Measurements from ENCODE around the gene TBCCD1. TPM values are rescaled to one million over a fixed set of nuclear protein-coding genes. Genes with fewer than 3 reads are reported as not detected.

Gene TBCCD1
- total RNA-seq, 1 experiment from 2014 or later = 14.5 TPM

GRCh38 chr3:186512570-186513302, 54.4 kb downstream of the TBCCD1 start:
- CTCF ChIA-PET = no interaction called here

GRCh38 chr3:186511702-186512101, 55.4 kb downstream of the TBCCD1 start:
- CTCF ChIA-PET = no interaction called here

More at GRCh38 chr3:186512570-186513302, 54.4 kb downstream of the TBCCD1 start:
- Histone ChIP-seq H3K27ac (ENCODE audit: low read length) (no peak overlapping the region), H3K9me3 (ENCODE audit: control insufficient read depth, insufficient read depth, low read depth, low read length) (no peaks in the 10 kb centered on the region), H3K4me3 (ENCODE audit: low read depth in 2 of 2, low read length in 2 of 2) (no peak overlapping the region), H3K36me3 (ENCODE audit: control insufficient read depth, insufficient read depth, low read length) (no peaks in the 10 kb centered on the region), H3K27me3 (ENCODE audit: control insufficient read depth, insufficient read depth, low read length) (peaks cover 44% of the 10 kb centered on the region), H3K4me1 (ENCODE audit: control insufficient read depth, insufficient read depth, low read length) (no peaks in the 10 kb centered on the region)
- POLR2A ChIA-PET = no interaction called here
- TF ChIP-seq TCF7L2 (IDR thresholded peaks at IDR 0.05; ENCODE audit: low read depth, low read length) = no peak
- TF ChIP-seq REST (IDR thresholded peaks at IDR 0.05; ENCODE audit: insufficient read depth in 1 of 2, low read depth in 2 of 2, low read length in 1 of 2) = no peak
- DNase-seq (ENCODE audit: low read depth, low spot score) = no peak
- no TSS peak for BruUV-seq (replicated peaks)
- intact Hi-C loops (cut with micrococcal nuclease; ENCODE audit: unreplicated experiment) = no loop called here
- in situ Hi-C loops (cut with HindIII; ENCODE audit: low pct_unique_long_range_greater_than_20kb, low sequenced_read_pairs) = no loop called here
- no peak for ATAC-seq

More at GRCh38 chr3:186511702-186512101, 55.4 kb downstream of the TBCCD1 start:
- in situ Hi-C loops (cut with HindIII; ENCODE audit: low pct_unique_long_range_greater_than_20kb, low sequenced_read_pairs) = no loop called here
- H3K9me3 ChIP-seq (ENCODE audit: control insufficient read depth, insufficient read depth, low read depth, low read length) = no peaks in the 10 kb centered on the region
- intact Hi-C loops (cut with micrococcal nuclease; ENCODE audit: unreplicated experiment) = no loop called here
- no peaks in the 10 kb centered on the region for H3K36me3 ChIP-seq (ENCODE audit: control insufficient read depth, insufficient read depth, low read length)
- H3K4me1 ChIP-seq (ENCODE audit: control insufficient read depth, insufficient read depth, low read length) = no peaks in the 10 kb centered on the region
- TF ChIP-seq POLR2AphosphoS5 (IDR thresholded peaks at IDR 0.05; ENCODE audit: low read depth, low read length) (no peak), REST (IDR thresholded peaks at IDR 0.05; ENCODE audit: insufficient read depth in 1 of 2, low read depth in 2 of 2, low read length in 1 of 2) (no peak), TCF7L2 (IDR thresholded peaks at IDR 0.05; ENCODE audit: low read depth, low read length) (no peak), SIN3A (IDR thresholded peaks at IDR 0.05; ENCODE audit: borderline replicate concordance, insufficient read depth, low read depth, low read length) (no peak)
- TF ChIP-seq, protein P1, sequence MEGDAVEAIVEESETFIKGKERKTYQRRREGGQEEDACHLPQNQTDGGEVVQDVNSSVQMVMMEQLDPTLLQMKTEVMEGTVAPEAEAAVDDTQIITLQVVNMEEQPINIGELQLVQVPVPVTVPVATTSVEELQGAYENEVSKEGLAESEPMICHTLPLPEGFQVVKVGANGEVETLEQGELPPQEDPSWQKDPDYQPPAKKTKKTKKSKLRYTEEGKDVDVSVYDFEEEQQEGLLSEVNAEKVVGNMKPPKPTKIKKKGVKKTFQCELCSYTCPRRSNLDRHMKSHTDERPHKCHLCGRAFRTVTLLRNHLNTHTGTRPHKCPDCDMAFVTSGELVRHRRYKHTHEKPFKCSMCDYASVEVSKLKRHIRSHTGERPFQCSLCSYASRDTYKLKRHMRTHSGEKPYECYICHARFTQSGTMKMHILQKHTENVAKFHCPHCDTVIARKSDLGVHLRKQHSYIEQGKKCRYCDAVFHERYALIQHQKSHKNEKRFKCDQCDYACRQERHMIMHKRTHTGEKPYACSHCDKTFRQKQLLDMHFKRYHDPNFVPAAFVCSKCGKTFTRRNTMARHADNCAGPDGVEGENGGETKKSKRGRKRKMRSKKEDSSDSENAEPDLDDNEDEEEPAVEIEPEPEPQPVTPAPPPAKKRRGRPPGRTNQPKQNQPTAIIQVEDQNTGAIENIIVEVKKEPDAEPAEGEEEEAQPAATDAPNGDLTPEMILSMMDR (IDR thresholded peaks at IDR 0.05) = no peak
- H3K27me3 ChIP-seq (ENCODE audit: control insufficient read depth, insufficient read depth, low read length) = peaks cover 49% of the 10 kb centered on the region
- no peak overlapping the region for H3K27ac ChIP-seq (ENCODE audit: low read length)
- no peak overlapping the region for H3K4me3 ChIP-seq (ENCODE audit: low read depth in 2 of 2, low read length in 2 of 2)
- DNase-seq (ENCODE audit: low read depth, low spot score) (no peak), ATAC-seq (no peak)
- no TSS peak for BruUV-seq (replicated peaks)
- POLR2A ChIA-PET = no interaction called here

All from Panc1 (cell line).